ENCODE data around the gene OR2T35. TPM values are rescaled to one million over a fixed set of nuclear protein-coding genes. Genes with fewer than 3 reads are reported as not detected.

OR2T35 gene
- polyA plus RNA-seq, 2 donors = not detected

DNA sequence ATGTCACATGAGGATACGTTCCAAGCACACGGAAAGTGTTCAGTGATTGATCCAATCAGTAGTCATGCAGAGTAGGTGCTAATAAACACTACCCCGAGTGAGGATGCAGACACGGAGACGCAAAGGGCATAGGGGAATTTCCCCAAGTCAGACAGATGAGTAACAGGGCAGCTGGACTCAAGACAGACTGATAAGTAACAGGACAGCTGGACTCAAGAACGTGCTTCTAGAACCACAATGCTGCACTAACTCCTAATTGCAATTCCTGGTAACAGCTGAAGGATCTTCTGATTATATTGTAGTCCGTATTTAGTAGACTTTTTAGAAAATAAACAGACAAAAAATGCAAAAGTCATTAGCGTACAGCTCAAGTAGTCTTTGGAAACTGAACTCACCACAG, 45.7 kb downstream of the OR2T35 start:
- H3K4me1 ChIP-seq (ENCODE audit: control insufficient read depth in 2 of 2, insufficient read depth in 2 of 2, low read length in 1 of 2) = no peaks in the 10 kb centered on the region
- H3K27ac ChIP-seq (ENCODE audit: low read depth in 2 of 2, low read length in 1 of 2) = no peak overlapping the region
- H3K9me3 ChIP-seq (ENCODE audit: control insufficient read depth in 2 of 2, insufficient read depth in 1 of 2, low read depth in 1 of 2, low read length in 1 of 2) = no peaks in the 10 kb centered on the region
- no peak overlapping the region for H3K4me3 ChIP-seq (ENCODE audit: low read depth in 1 of 2, low read length in 2 of 2)
- no peaks in the 10 kb centered on the region for H3K36me3 ChIP-seq (ENCODE audit: control insufficient read depth in 2 of 2, insufficient read depth in 2 of 2, low read length in 1 of 2)
- 70 to 76% methylated on average over 8 of the region's 8 CpGs for WGBS, 2 donors
- H3K27me3 ChIP-seq (ENCODE audit: control insufficient read depth in 1 of 2, insufficient read depth in 2 of 2, low read length in 2 of 2) = no peaks in the 10 kb centered on the region

- no peaks in the 10 kb centered on the region for H3K9me3 ChIP-seq (ENCODE audit: control insufficient read depth in 2 of 2, insufficient read depth in 1 of 2, low read depth in 1 of 2, low read length in 1 of 2)
- no peak within 1 kb of the TSS for H3K4me3 ChIP-seq (ENCODE audit: low read depth in 1 of 2, low read length in 2 of 2)
- H3K4me1 ChIP-seq (ENCODE audit: control insufficient read depth in 2 of 2, insufficient read depth in 2 of 2, low read length in 1 of 2) = no peaks in the 10 kb centered on the region
- no peaks in the 10 kb centered on the region for H3K27me3 ChIP-seq (ENCODE audit: control insufficient read depth in 1 of 2, insufficient read depth in 2 of 2, low read length in 2 of 2)
- no peak within 1 kb of the TSS for H3K27ac ChIP-seq (ENCODE audit: low read depth in 2 of 2, low read length in 1 of 2)
- H3K36me3 ChIP-seq (ENCODE audit: control insufficient read depth in 2 of 2, insufficient read depth in 2 of 2, low read length in 1 of 2) = no peaks in the 10 kb centered on the region
- 87 to 90% methylated on average over 6 of the region's 6 CpGs for WGBS, 2 donors
Observed at GRCh38 chr1:248597589-248597988, 47.5 kb downstream of the OR2T35 start, which contains the start of gene OR2T10. TSS of gene OR2T10 (minus strand) at chr1:248597700. CDS start at chr1:248593768, 3,932 bp downstream.

GRCh38 chr1:248596615-248597014, 48.5 kb downstream of the OR2T35 start:
- H3K27ac ChIP-seq (ENCODE audit: low read depth in 2 of 2, low read length in 1 of 2) = no peak overlapping the region
- no peak overlapping the region for H3K4me3 ChIP-seq (ENCODE audit: low read depth in 1 of 2, low read length in 2 of 2)
- H3K4me1 ChIP-seq (ENCODE audit: control insufficient read depth in 2 of 2, insufficient read depth in 2 of 2, low read length in 1 of 2) = no peaks in the 10 kb centered on the region
- no peaks in the 10 kb centered on the region for H3K27me3 ChIP-seq (ENCODE audit: control insufficient read depth in 1 of 2, insufficient read depth in 2 of 2, low read length in 2 of 2)
- no peaks in the 10 kb centered on the region for H3K36me3 ChIP-seq (ENCODE audit: control insufficient read depth in 2 of 2, insufficient read depth in 2 of 2, low read length in 1 of 2)
- 66 to 73% methylated on average over 2 of the region's 2 CpGs for WGBS, 2 donors
- no peaks in the 10 kb centered on the region for H3K9me3 ChIP-seq (ENCODE audit: control insufficient read depth in 2 of 2, insufficient read depth in 1 of 2, low read depth in 1 of 2, low read length in 1 of 2)

DNA sequence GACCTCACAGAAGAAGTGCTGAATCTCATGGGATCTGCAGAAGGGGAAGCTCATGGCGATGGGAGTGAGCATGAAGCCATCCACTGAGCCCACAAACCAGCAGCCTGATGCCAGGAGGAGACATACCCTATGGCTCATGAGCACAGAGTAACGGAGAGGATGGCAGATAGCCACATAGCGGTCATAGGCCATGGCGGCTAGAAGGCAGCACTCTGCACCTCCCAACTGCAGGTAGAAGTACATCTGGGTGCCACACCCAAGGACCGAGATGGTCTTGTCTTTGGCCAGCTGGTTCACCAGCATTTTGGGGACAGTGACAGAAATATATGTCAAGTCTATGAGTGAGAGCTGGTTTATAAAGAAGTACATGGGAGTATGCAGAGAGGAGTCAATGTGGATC, 51.9 kb downstream of the OR2T35 start:
- no peak overlapping the region for H3K27ac ChIP-seq (ENCODE audit: low read depth in 2 of 2, low read length in 1 of 2)
- H3K36me3 ChIP-seq (ENCODE audit: control insufficient read depth in 2 of 2, insufficient read depth in 2 of 2, low read length in 1 of 2) = no peaks in the 10 kb centered on the region
- H3K27me3 ChIP-seq (ENCODE audit: control insufficient read depth in 1 of 2, insufficient read depth in 2 of 2, low read length in 2 of 2) = no peaks in the 10 kb centered on the region
- no peaks in the 10 kb centered on the region for H3K9me3 ChIP-seq (ENCODE audit: control insufficient read depth in 2 of 2, insufficient read depth in 1 of 2, low read depth in 1 of 2, low read length in 1 of 2)
- WGBS, 2 donors = 82 to 92% methylated on average over 5 of the region's 5 CpGs
- H3K4me3 ChIP-seq (ENCODE audit: low read depth in 1 of 2, low read length in 2 of 2) = no peak overlapping the region
- H3K4me1 ChIP-seq (ENCODE audit: control insufficient read depth in 2 of 2, insufficient read depth in 2 of 2, low read length in 1 of 2) = no peaks in the 10 kb centered on the region

DNA sequence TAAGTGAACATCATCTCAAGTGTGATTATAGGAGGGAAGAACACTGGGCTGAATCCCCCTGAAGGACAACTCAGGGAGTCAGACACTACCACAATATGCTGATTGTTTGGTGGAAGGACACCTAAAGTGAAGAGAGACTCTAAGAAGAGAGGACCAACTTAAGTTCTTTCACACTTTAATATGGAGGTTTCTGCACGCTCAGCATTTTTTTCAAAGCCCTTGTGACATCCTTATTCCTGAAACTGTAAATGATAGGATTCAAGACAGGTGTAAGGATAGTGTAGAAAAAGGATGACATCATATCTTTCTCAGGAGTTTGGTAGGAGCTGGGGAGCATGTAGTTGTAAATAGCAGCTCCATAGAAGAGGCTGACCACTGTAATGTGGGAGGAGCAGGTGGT, 52.4 kb downstream of the OR2T35 start:
- Histone ChIP-seq H3K4me1 (ENCODE audit: control insufficient read depth in 2 of 2, insufficient read depth in 2 of 2, low read length in 1 of 2) (no peaks in the 10 kb centered on the region), H3K36me3 (ENCODE audit: control insufficient read depth in 2 of 2, insufficient read depth in 2 of 2, low read length in 1 of 2) (no peaks in the 10 kb centered on the region), H3K9me3 (ENCODE audit: control insufficient read depth in 2 of 2, insufficient read depth in 1 of 2, low read depth in 1 of 2, low read length in 1 of 2) (no peaks in the 10 kb centered on the region), H3K4me3 (ENCODE audit: low read depth in 1 of 2, low read length in 2 of 2) (no peak overlapping the region), H3K27ac (ENCODE audit: low read depth in 2 of 2, low read length in 1 of 2) (no peak overlapping the region), H3K27me3 (ENCODE audit: control insufficient read depth in 1 of 2, insufficient read depth in 2 of 2, low read length in 2 of 2) (no peaks in the 10 kb centered on the region)
- 70 to 71% methylated on average over 1 of the region's 1 CpG for WGBS, 2 donors

DNA sequence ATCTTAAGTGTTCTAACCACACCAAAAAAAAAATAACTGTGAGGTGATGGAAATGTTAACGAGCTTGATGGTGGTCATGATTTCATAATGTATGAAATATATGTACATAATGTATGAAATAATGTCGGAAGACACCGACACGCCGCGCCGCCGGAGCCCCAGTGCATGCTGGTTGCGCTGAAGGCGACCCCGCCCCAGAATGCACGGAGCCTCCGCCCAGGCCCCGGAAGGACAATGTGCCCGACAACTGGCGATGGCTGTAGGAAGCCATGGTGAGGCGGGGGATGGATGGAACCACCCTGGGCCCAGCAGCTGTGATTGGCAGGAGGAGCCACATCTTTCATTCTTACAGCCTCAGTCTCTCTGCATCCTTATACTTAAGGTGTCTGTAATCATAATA, 55.0 kb downstream of the OR2T35 start:
- H3K9me3 ChIP-seq (ENCODE audit: control insufficient read depth in 2 of 2, insufficient read depth in 1 of 2, low read depth in 1 of 2, low read length in 1 of 2) = no peaks in the 10 kb centered on the region
- H3K4me1 ChIP-seq (ENCODE audit: control insufficient read depth in 2 of 2, insufficient read depth in 2 of 2, low read length in 1 of 2) = no peaks in the 10 kb centered on the region
- no peak overlapping the region for H3K27ac ChIP-seq (ENCODE audit: low read depth in 2 of 2, low read length in 1 of 2)
- H3K36me3 ChIP-seq (ENCODE audit: control insufficient read depth in 2 of 2, insufficient read depth in 2 of 2, low read length in 1 of 2) = no peaks in the 10 kb centered on the region
- no peak overlapping the region for H3K4me3 ChIP-seq (ENCODE audit: low read depth in 1 of 2, low read length in 2 of 2)
- 91% methylated on average over 17 of the region's 17 CpGs for WGBS, 2 donors
- no peaks in the 10 kb centered on the region for H3K27me3 ChIP-seq (ENCODE audit: control insufficient read depth in 1 of 2, insufficient read depth in 2 of 2, low read length in 2 of 2)

DNA sequence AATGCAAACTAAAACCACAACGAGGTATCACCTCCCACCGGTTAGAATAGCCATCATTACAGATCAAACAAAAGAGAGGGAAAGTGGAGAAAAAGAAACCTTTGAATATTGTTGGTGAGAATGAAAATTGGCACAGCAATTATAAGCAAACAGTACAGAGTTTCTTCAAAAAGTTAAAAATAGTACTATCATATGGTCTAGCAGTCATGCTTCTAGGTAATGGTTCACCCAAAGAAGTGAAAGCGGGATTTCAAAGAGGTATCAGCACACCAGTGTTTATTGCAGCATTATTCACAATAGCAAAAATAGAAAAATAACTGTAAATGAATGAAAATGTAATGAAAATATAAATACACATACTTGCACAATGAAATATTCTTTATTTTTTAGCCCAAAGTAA, 55.7 kb downstream of the OR2T35 start:
- no peaks in the 10 kb centered on the region for H3K9me3 ChIP-seq (ENCODE audit: control insufficient read depth in 2 of 2, insufficient read depth in 1 of 2, low read depth in 1 of 2, low read length in 1 of 2)
- no peaks in the 10 kb centered on the region for H3K4me1 ChIP-seq (ENCODE audit: control insufficient read depth in 2 of 2, insufficient read depth in 2 of 2, low read length in 1 of 2)
- H3K36me3 ChIP-seq (ENCODE audit: control insufficient read depth in 2 of 2, insufficient read depth in 2 of 2, low read length in 1 of 2) = no peaks in the 10 kb centered on the region
- WGBS, 2 donors = 81% methylated on average over 3 of the region's 3 CpGs
- no peak overlapping the region for H3K27ac ChIP-seq (ENCODE audit: low read depth in 2 of 2, low read length in 1 of 2)
- no peak overlapping the region for H3K4me3 ChIP-seq (ENCODE audit: low read depth in 1 of 2, low read length in 2 of 2)
- H3K27me3 ChIP-seq (ENCODE audit: control insufficient read depth in 1 of 2, insufficient read depth in 2 of 2, low read length in 2 of 2) = no peaks in the 10 kb centered on the region

Other genes starting within 250 kb of the OR2T35 start
- gene OR2T1, start 242.2 kb downstream of the OR2T35 start, polyA plus RNA-seq = not detected
- gene OR2T2, start 199.6 kb downstream of the OR2T35 start, polyA plus RNA-seq = not detected
- not detected for gene OR2T3, start 171.9 kb downstream of the OR2T35 start, polyA plus RNA-seq
- not detected for gene OR2T5, start 156.7 kb downstream of the OR2T35 start, polyA plus RNA-seq
- gene OR2G6, start 137.2 kb downstream of the OR2T35 start, polyA plus RNA-seq = not detected
- not detected for gene OR2T29, start 82.5 kb downstream of the OR2T35 start, polyA plus RNA-seq
- gene OR2T34, start 70.5 kb downstream of the OR2T35 start, polyA plus RNA-seq = not detected
- gene OR2T10, start 47.6 kb downstream of the OR2T35 start, polyA plus RNA-seq = not detected
- gene OR2T11, start 10.2 kb downstream of the OR2T35 start, polyA plus RNA-seq = not detected
- not detected for gene OR2T27, start 10.2 kb upstream of the OR2T35 start, polyA plus RNA-seq
- gene OR14I1, start 57.5 kb upstream of the OR2T35 start, polyA plus RNA-seq = not detected
- not detected for gene LYPD8, start 110.5 kb upstream of the OR2T35 start, polyA plus RNA-seq
- 10 to 100 TPM; 18.2 to 34.3 TPM for gene SH3BP5L, start 180.6 kb upstream of the OR2T35 start, polyA plus RNA-seq
- 10 to 100 TPM; 11.6 to 15.8 TPM for gene ZNF672, start 192.9 kb upstream of the OR2T35 start, polyA plus RNA-seq
- 100 to 1,000 TPM in 1 of 2 donors, 10 to 100 TPM in 1; 36.3 to 120 TPM for gene ZNF692, start 213.8 kb upstream of the OR2T35 start, polyA plus RNA-seq